ENCODE measurements around the gene ARNT2.

The ARNT2 gene

DNA sequence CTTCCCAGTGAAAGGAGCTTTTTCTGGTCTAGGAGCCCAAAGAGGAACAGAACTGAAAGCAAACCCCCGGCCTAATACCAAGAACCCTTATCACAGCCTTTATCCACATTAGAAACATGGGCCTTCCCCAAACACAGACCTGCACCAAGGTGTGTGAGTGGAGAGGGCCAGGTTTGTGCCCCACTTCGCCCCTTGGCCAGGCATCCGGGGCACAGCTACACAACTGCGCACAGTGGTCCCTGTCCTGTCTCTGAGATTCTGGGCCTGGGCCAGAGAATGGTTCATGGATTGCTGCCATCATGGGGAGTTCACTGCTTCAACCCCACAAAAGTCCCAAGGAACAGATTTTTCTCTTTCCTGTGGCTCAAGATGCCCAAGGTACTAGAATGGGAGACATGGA lies 165.5 kb downstream of the ARNT2 start:
- DNase-seq (ENCODE audit: low read depth in 2 of 3, low spot score in 1 of 3): no peak

DNA sequence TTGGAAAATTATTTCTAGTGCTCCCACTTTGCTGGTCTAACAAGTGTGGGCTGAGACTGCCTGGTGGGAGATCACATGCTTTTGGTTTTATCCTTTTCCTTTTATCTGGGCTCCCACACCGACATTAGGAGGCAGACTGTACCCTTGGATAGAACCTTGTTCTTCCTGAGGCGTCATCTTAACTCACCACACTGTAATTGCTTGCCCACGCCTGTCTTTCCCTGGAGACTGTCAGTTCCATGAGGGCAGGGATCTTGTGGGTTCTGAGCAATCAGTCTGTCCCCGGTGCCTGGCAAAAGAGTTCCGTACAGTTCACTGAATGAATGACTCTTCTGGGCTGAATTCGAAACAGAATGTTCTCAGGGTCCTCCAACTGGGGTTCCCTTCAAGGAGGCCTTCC lies 166.4 kb downstream of the ARNT2 start:
- DNase-seq (ENCODE audit: low read depth in 2 of 3, low spot score in 1 of 3): no peak

DNA sequence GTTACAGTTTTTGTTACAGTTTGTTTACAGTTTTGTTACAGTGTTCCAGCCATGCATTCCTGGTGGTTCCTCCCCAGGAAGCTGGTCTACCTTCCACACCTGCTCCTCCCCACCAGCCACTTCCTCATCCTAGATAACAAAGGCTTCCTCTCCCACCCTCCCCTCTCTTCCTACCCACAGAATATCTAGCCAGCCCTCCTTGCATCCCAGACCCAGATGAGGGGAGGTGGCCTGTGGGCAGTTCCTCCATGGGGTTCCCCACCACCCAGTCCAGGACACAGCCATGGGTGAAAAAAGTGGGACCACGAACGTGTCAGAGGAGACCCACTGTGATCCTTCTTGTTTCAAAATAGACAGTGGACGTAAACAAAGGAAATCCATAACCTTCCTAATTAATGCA lies 168.2 kb downstream of the ARNT2 start:
- DNase-seq (ENCODE audit: low read depth in 2 of 3, low spot score in 1 of 3): no peak

DNA sequence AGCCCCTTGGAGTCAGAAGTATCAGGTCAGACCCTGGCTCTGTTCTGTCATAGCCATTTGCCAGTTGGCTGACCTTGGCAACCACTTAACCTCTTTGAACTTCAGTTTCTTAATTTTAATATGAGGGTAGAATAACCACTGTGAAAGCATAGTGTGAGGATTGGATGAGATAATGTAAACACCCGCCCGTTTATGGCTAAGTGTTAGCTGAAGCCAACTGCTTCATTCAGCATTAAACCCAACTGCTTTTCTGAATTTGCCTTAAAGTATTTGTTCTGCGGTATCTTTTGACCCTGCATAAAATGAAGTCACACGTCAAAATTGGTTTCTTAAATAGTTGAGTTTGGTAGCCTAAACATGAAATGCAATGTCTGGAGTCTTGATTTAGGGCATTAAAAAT lies 169.4 kb downstream of the ARNT2 start:
- no peak for DNase-seq (ENCODE audit: low read depth in 2 of 3, low spot score in 1 of 3)

DNA sequence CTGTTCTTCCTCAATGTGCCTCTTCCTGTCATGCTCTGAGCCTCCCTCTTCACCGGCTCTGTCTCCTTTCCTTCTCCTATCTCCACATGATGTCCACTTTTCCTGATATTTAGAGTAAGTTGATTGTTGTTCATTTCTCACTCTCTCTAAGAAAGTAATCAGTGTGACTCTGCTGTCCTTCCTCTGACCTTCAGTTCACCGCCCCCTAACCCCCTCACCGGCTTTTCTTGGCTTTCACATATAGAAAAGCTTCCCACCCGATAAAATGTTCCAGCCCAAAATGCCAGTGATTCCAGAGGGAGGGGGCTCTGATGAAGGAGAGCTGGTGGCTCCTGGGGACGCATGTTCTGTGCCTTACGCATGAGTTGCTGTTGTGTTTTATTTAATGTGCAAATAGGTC lies 170.4 kb downstream of the ARNT2 start:
- no peak for DNase-seq (ENCODE audit: low read depth in 2 of 3, low spot score in 1 of 3)

DNA sequence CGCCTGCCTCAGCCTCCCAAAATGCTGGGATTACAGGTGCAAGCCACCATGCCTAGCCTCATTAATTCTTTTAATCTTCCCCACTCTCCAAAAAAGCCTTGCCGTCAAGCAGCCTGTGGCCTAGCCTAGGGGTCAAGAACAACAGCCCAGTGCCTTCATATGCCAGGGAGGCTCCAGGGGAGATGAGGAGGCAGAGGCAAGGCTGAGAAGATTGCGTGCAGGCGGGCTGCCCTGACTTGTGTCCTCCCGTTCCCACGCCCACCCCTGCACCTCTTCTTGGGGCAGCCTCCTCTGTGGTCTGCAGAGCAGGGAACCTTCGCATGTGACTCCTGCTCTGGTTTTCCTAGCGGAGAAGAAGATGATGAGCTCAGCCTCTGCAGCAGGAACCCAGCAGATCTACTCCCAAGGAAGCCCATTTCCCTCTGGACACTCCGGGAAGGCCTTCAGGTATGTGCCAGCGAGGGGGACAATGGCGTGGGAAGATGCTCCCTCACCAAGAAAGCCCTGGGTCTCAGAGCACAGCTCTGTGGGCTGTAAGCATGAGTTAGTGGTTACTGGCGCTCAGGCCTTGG lies 172.4 kb downstream of the ARNT2 start:
- DNase-seq (ENCODE audit: low read depth in 2 of 3, low spot score in 1 of 3): no peak

DNA sequence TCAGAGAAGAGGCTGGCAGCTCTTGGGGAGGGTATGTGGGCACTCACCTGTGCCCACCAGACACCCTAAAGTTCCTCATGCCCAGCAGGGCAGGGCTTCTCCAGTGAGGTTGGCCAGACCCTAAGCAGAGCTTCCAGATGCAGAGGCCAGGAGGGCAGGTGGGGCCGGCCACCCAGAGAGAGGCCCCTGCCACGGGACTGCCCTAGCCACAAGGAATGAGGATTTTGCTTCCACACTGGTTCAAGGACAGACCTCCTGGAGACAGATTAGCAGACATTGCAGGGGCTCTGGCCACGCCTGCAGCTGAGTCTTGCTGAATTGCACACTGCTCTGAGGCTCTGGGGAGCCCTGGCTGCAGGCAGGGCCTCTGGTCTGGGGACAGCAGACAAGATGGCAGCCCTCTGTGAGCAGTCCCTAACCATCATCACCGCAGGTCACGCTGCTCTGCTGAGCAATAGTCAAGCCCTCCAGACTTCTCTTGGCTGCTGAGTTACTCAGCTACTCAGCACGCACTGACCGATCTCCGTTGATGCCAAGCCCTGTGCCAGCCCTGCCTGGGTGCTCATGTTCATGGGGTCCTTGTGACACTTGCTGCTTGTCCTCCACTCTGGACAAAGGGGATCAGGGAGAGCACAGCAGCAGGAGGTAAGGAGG lies 173.5 kb downstream of the ARNT2 start:
- DNase-seq (ENCODE audit: low read depth in 2 of 3, low spot score in 1 of 3): no peak

DNA sequence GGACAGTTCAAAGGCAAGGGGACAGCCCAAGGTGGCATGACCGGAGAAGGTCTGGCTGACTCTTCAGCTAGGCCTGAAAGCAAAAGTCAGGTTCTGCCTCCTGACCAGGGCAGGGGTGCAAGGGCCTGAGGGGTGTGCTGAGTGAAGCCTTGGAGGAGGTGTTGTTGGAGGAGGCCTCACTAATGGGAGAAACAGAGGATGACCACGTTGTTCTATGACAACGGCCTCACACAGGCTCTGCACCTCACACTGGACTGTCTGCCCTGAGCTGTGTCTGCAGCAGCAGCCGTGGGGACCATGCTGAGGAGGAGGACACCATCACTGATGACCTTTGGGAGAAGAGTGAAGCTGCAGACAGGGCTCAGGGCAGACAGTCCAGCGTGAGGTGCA lies 174.0 kb downstream of the ARNT2 start:
- no peak for DNase-seq (ENCODE audit: low read depth in 2 of 3, low spot score in 1 of 3)

DNA sequence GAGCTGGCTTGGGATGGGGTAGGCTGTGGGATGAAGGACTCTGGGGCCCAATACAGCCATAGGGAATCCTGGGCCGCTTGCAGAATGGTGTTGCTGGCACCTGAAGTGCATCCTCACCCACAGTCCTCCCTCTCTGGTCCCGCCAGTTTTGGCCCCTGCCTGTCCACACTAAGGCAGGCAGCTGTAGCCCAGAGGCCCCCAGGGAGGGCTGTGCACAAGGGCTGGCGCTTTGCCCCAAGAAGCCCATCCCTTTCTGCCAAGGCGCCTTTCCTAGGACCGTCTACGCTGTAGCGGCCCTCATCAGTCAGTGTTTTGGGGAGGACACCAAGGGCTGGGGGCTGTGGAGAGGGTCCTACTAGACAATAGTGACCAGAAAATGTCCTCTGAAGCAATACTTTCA lies 174.7 kb downstream of the ARNT2 start:
- no peak for DNase-seq (ENCODE audit: low read depth in 2 of 3, low spot score in 1 of 3)

DNA sequence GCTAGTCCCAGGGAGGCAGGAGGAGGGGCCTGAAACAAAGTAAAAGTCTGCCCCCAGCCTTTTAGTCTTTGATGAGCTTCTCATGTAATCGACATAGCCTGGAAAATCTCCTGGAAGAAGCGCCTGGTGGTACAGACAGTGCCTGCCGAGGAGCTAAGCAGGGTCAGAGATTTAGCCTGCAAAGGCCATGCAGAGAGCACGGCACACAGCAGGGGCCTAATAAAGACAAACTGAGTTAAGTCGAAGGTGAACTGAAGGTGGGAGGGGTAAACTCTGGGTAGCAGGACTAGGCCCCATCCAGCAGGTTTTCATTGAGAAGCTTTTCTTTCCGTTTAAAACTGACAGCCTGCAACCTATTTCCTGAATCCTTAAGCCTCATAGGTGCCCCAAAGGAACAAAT lies 175.4 kb downstream of the ARNT2 start:
- DNase-seq (ENCODE audit: low read depth in 2 of 3, low spot score in 1 of 3): no peak

DNA sequence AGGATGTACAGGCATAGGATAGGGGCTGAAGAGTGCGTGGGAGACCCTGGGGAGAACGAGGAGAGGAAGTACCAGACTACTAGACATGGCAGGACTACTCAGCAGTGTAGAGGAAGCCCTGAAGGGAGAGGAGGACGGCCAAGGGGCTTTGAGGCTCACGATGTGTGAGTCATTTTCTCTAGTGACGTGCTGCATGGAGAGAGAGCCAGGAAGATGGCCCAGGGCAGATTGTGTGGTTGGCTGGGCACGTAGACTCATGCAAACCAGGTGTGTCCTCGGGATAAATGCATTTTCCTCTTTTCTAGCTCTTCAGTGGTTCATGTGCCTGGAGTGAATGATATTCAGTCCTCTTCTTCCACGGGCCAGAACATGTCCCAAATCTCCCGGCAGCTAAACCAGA lies 175.9 kb downstream of the ARNT2 start:
- DNase-seq (ENCODE audit: low read depth in 2 of 3, low spot score in 1 of 3): no peak

DNA sequence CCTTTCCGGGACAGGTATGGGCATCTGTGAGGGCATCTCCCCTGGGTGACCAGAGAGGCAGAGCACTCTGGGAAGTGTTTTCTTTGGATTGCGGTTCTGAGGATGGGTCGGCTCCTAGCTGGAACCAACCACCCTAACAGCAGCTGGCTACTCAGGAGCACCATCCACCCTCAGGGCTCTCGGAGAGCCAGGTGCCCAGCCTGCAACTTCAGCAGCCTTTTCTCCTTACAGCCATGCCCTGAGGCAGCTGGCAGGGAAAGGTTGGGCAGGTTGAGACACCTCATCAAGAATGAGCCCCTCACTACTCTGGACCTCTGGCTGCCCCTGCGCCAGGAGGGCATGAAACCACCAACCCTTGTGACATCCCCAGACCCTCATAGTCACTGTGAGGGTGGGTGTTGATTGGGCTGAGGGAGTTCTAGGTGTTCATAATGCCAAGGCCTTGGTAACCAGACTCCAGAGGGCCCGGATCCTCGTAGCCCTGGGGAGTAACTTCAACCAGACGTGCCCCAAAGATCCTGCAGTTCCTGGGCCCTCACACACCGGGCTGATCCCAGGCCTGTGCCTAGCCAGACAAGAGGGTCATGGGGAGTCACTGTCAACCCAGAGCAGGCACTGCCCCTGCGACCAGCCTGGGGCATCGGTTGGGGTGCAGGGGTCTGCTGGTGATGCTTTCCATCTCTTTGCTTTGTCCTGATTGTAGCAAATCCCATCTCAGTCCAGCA lies 176.5 kb downstream of the ARNT2 start:
- DNase-seq (ENCODE audit: low read depth in 2 of 3, low spot score in 1 of 3): no peak

DNA sequence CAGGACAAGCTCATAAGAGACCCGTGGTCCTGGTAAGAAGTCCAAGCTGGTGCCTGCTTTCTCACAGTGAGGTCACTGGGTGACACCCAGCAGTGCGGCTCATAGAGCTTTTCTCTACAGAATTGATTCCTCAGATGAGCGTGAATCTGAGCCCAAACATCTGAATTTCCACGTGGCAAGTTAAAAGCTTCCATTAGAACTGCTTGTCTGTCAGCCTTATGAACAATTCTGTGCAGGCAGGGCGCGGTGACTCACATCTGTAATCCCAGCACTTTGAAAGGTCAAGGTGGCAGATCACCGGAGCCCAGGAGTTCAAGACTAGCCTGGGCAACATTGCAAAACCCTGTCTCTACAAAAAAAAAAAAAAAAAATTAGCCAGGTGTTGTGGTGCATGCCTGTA lies 177.8 kb downstream of the ARNT2 start:
- no peak for DNase-seq (ENCODE audit: low read depth in 2 of 3, low spot score in 1 of 3)

DNA sequence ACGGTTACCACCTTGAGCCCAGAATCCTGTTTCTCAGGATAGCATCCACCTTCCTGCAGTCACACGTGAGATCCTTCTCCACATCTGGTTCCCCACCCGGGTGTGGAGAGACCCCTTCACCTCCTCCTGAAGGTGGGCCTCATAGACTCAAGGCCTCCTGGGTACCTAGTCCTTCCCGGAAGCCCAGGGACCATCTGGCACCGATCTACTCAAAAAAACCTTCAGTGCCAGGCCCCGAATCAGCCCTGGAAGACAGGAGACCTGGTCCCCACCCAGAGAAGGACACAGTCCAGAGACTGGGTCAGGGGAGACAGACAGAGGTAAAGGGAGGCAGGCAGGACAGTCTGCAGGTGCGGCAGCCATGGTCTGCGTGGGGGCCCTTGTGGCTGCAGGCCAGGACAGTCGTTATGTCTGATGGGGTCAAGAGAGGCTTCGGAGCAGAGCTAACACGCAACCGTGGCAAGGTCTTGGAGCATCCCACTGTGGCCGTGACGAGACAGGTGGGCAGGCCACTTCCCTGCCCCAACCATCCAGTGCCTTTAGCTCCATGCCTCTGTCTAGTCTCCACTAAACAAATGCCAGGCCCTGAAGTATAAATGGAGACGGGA lies 178.7 kb downstream of the ARNT2 start:
- no peak for DNase-seq (ENCODE audit: low read depth in 2 of 3, low spot score in 1 of 3)

DNA sequence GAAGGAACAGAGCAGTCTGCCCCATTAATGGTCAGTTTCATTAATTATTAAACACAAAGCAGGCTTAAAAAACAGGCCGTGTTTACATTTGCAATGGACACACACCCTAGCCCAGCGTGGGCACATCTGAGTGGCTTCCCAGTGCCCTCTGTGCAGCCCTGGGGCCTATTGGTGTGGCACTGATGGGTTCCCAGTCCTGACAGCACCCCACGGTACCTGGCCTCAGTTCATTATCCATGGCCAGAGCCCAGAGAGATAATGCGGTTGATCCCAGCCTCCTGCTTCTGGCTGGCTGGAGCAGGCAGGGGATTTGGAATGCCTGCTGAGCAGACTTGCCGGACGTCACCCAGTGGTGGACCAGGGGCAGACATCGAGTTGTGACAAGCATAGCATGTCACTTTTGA lies 180.4 kb downstream of the ARNT2 start:
- DNase-seq (ENCODE audit: low read depth in 2 of 3, low spot score in 1 of 3): no peak

DNA sequence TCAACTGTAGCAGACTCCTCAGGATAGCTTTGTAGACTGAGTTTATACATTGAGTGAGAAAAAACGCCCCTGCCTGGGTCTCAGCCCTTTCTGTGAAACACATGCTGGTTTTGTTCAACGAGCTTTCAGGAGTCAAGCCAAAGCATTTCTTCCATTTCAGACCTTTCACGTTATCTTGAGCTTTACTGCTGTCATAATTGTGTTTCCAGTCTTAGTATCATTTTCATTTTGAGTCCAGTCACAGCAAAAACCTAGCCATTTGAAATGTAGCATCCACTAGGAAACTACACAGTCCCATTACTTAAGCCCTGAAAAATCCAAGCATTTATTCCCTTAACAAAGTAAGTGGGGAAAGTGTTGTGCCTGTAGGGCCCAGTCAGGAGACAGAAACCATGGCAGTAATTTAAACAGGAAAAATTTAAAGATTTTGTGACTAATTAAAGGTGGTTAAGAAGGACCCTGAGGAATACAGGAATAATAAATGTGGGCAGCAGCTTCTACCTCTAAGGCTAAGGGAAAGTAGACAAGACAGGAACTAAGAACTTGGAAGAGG lies 180.9 kb downstream of the ARNT2 start:
- DNase-seq (ENCODE audit: low read depth in 2 of 3, low spot score in 1 of 3): no peak

DNA sequence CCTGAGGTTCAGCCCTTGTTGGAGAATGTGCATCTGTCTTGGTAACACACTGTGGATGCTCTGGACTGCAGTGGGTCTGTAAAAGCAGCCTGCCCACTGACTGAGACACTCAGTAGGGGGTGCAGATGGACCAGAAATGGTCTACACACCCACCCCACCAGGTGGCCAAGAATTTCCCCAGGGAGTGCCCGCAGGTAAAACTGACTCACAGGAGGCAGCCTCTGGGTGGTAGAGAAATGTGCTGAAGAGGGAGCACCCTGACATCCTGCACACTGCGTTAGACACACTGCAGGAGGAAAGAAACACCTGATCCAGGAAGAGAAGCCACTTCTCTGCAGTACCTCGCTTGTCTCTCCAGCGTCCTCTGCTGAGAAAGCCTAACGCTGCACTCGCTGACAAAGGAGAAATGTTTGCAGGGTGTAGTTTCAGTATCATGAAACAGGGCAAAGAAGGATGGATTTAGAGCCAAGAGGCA lies 181.4 kb downstream of the ARNT2 start:
- DNase-seq (ENCODE audit: low read depth in 2 of 3, low spot score in 1 of 3): no peak

DNA sequence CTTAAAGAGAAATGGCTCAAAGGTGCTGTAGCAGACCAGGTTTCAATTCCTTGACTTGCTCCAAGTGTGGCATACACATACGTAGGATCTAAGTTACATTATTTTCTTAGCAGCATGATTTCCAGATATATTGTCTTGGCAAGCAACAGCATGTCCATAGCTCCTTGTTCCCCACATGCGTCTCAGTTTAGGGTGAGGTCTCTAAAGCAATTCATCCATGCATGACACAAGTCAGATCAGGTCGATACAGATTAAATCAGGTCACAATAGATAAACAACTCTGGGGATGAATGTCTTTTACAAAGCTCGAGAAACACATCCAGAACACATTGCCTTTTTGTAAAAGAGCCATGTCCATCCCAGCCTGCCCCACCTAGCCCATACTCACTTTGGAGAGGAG lies 182.0 kb downstream of the ARNT2 start:
- DNase-seq (ENCODE audit: low read depth in 2 of 3, low spot score in 1 of 3): no peak

DNA sequence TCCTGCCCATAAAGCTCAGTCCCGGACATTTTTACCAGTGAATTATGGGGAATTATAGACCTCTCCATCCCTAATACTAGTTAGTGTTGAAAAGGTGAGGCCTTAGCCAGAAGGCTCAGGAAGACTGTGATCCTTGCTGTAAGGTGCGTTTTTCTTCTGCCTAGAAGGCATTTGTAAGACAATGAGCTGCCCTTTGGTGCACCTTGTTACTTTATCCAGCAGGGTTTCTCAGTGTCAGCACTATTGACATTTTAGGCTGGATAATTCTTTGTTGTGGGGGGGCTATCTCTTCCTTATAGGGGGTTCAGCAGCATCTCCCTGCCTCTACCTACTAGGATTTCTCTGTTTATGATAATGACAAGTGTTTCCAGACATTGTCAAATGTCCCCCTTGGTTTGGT lies 182.8 kb downstream of the ARNT2 start:
- DNase-seq (ENCODE audit: low read depth in 2 of 3, low spot score in 1 of 3): no peak

DNA sequence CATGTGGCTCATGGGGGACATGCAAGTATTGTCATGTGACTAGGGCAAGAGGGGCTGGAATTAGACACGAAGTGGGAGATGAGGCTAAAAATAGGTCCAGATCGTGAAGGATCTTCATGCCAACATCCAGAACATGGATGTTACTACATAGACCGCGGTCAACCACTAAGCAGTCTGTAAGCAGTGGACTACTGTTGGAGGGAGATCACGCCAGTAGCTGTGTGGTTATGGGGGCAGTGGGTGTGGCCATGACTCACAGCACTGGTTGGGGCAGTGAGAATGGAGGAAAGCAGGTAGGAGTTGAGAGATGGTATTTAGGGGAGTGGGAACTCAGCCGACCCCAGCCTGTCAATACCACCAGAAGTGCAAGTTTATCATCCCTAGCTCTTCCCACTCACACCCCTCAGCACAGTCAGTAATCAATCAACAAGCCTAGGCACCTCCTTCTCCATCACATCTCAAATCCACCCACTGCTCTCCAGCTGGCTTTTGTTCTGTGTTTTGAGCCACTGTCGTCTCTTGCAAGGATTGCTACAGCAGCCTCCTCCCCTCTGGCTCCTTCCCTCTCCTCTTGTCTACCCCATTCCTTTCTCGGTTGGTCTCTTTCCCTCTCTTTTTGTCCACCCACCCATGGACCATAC lies 183.8 kb downstream of the ARNT2 start:
- DNase-seq (ENCODE audit: low read depth in 2 of 3, low spot score in 1 of 3): no peak

DNA sequence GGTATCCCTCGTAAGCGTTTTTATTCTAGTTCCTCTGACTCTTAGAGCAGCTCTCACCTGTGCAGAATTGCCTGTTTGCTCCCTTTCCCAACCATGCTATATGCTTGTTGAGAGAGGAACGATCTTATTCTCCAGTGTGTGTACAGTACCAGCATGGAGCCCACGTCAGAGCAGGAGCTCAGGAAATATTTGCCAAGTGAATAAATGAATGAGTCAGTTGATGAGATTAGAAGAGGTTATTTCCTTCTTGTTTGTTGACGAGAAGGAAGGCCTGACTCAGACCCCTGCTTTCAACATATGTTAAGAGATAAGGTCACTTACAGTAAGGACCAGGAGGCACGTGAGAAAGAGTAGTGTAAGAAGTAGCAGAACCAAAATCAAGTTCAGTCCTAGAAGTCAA lies 184.6 kb downstream of the ARNT2 start:
- no peak for DNase-seq (ENCODE audit: low read depth in 2 of 3, low spot score in 1 of 3)
